Cardiac muscle cell (in vitro differentiated cells and primary cell): ENCODE data around the gene NT5C1B. TPM values are rescaled to one million over a fixed set of nuclear protein-coding genes. Genes with fewer than 3 reads are reported as not detected.

Experiments
- DNase-seq, 2 donors: peaks; one replicate each; pipeline versions ENCODE4 v3.0.0 to v3.0.0-alpha.2; 2010 to 2017; ENCODE audit warnings: low read depth in 1 of 2, low spot score in 1 of 2
- H3K27ac ChIP-seq: fragments of 200-600 bp; sonication (generic); 2 replicates; pipeline ENCODE4 v1.5.1; 2016
- H3K27me3 ChIP-seq: fragments of 200-600 bp; sonication (generic); 2 replicates; pipeline ENCODE4 v1.6.0; 2016; ENCODE audit warnings: control low read depth
- H3K36me3 ChIP-seq: fragments of 200-600 bp; sonication (generic); 2 replicates; pipeline ENCODE4 v1.5.1; 2016; ENCODE audit warnings: control low read depth
- H3K4me1 ChIP-seq: fragments of 200-600 bp; sonication (generic); 2 replicates; pipeline ENCODE4 v1.8.1; 2017; ENCODE audit warnings: low read depth, mild to moderate bottlenecking, mixed run types
- H3K4me3 ChIP-seq: fragments of 200-600 bp; sonication (generic); 2 replicates; pipeline ENCODE4 v1.5.1; 2016; ENCODE audit warnings: mild to moderate bottlenecking
- H3K9me3 ChIP-seq: fragments of 200-600 bp; sonication (generic); 2 replicates; pipeline ENCODE4 v1.5.1; 2017; ENCODE audit warnings: low read depth, mild to moderate bottlenecking, control low read depth
- CTCF ChIP-seq: IDR thresholded peaks from 2 replicates; pipeline ENCODE4 v1.5.1; 2012; ENCODE audit warnings: low read depth, mild to moderate bottlenecking, low read length
- polyA plus RNA-seq: library from polyadenylated mRNA; unstranded; fragments of >200 nt; fragmentation: Nextera tagmentation; extraction: Ambion mirVana; gene quantifications from 2 replicates; pipeline ENCODE4 v1.2.1, GENCODE V29; 2016
- total RNA-seq: library from RNA; depleted of rRNA; stranded (reverse); fragments of >200 nt; gene quantifications from 2 replicates; pipeline ENCODE4 v1.2.3, GENCODE V29; 2016

The NT5C1B gene
- total and polyA plus RNA-seq, 2 experiments from 2014 or later, result 1.9 TPM; not detected in 1

DNA sequence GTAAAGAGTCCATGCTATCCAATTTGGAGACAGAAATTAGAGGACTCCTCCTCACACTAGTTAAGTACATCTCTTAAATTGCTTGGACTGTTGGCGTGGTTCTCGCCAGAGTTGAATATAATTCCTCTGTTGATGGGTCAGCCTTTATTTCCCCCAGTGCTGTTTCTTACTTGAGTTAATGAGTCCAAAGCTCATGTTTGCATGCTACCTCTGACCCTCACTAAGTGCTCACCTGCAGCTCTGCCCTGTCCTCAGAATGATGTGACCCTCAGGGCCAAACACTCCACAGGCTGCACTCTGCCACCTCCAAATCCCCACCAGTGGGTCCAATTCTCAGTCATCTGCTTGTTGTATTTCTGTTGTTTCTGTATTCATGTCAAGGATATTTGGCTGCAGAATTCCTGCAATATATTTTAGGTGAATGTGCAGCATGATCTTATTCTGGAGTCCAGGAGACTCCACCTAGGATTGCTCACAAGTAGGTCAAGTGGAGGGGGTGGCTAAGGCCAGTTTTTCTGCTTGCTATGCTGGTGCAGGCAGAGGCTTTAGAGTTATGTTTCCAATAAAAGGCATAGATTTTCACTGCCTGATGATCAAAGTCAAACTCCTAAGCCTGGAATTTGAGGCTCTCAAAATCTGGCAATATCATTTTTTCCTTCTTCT lies 66.8 kb downstream of the NT5C1B start:
- Histone ChIP-seq H3K9me3 (no peaks in the 10 kb centered on the region), H3K27me3 (no peaks in the 10 kb centered on the region), H3K27ac (no peak overlapping the region), H3K4me1 (peaks cover 21% of the 10 kb centered on the region), H3K4me3 (no peak overlapping the region), H3K36me3 (no peaks in the 10 kb centered on the region)
- DNase-seq, result no peak
- TF ChIP-seq CTCF, result no peak

DNA sequence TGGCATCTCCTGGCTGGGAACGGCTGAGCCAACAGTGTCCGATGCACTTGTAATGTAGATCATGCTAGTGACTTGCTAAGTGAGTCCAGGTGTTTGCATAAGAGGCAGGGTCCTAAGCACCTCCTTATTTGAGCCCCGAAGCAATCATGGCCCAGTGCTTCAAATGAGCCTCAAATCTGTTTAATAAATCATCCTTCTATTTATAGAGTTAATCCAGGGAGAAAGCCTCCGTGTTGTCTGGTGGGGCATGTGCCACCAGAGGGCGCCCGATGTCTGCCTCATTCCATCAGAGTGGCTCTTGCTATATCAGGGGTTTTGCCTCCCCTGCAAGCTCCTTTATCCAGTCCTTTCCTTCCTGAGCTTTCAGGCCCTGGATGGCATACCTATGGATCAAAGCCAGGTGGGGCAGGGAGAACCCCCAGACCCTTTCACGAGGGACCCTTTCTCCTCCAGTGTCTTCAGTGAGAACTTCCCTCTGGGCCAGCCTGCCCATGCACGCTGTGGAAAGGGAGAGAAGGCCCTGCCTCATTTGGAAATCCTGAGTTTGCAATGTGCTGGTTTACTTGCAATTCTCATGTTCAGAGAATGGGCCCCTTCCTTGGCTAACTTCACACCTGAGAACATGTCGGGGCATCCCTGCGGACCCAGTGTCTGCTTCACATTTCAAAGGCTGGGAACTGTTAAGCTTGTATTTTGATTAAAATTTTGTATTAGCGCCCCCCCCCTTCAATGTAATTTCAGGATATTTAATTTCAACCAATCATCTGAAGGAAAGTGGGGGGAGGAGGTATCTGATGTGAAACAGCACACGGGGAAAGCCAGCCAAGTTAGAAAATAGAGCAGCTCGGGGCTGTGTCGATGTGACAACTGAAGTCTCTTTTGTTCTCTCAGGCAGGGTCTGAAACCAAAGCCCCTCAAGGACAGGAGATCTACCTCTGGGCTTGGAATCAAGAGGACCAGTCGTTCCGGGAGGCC lies 68.6 kb downstream of the NT5C1B start:
- H3K27me3 ChIP-seq, result no peaks in the 10 kb centered on the region
- H3K27ac ChIP-seq, result no peak overlapping the region
- H3K36me3 ChIP-seq, result no peaks in the 10 kb centered on the region
- H3K4me1 ChIP-seq, result peaks cover 15% of the 10 kb centered on the region
- peak; percentile 84 to 91 for DNase-seq
- no peak overlapping the region for H3K4me3 ChIP-seq
- H3K9me3 ChIP-seq, result no peaks in the 10 kb centered on the region
- peak; percentile 89 for TF ChIP-seq CTCF

DNA sequence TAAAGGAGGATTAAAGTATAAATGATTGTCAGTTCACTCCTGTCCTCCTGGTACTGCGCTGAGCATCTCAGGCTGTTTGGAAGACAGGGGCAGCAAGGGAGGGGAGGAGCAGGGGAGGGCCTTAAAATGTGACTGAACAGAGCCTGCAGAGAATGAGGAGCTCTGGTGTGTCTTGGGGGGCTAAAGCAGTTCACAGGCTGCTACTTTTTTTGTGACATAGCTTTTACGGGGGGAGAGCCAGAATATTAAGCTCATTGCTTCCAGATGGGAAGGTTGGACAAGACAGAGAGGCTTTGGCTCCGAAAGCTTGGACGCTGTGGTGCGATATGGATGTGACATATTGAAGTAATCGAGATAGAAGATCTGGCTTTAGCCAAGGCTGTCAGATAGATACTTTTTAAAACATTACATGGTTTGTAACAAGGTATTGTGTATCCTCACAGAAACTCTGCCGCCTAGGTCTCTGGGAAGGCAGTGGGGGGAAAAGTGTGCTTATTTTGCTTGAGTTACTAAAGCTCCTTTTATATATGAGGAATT lies 69.4 kb downstream of the NT5C1B start:
- Histone ChIP-seq H3K9me3 (no peaks in the 10 kb centered on the region), H3K4me3 (no peak overlapping the region), H3K27me3 (no peaks in the 10 kb centered on the region), H3K4me1 (peaks cover 18% of the 10 kb centered on the region), H3K27ac (no peak overlapping the region), H3K36me3 (no peaks in the 10 kb centered on the region)
- DNase-seq, result no peak
- TF ChIP-seq CTCF, result no peak

DNA sequence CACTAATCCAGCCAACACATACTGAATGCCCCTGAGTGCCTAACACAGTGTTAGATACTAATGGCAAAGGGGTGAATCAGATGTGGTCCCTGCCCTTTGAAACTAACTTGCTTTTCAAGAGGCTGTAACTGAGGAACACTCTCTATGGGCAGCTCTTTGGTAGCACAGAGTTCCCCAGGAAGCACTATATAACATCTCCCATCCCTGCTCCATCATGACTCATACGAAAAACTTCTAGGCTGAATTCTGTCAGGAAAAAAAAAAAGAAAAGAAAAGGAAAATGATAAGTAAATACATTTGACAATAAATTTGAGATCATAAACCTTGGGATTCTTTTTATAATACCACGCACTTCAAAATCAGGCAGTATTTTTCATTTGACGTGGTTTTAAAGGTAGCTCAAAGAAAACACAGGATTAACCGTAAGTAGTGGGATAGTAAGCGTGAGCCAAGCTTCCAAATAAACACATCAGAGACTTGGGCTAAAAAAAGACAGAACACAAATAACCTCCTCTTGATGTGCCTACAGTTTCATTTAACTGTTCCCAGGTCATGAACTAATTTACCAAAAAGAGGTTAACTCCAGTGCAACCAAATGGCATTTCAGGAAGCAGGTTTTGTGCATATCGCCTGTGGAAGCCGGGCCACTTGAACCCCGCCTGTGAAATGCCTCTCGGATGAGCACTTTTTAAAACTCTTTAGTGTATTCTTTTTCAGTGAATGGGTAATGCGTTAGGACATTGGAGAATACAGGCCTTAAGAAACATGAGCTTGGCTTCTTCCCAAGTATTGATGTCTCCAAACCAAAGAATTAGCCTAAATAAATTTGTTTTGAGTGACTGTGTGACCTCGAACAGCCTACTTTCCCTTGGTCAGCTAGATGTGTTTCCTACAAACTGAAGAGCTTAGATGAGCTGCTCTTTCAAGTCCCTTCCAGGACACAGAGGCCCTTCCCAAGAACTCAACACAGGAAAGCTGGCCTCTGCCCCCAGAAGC lies 71.0 kb downstream of the NT5C1B start:
- Histone ChIP-seq H3K9me3 (no peaks in the 10 kb centered on the region), H3K27ac (no peak overlapping the region), H3K36me3 (no peaks in the 10 kb centered on the region), H3K4me1 (peaks cover 20% of the 10 kb centered on the region), H3K27me3 (no peaks in the 10 kb centered on the region), H3K4me3 (no peak overlapping the region)
- DNase-seq, result peak in 1 of 2 donors; percentile 65
- no peak for TF ChIP-seq CTCF

DNA sequence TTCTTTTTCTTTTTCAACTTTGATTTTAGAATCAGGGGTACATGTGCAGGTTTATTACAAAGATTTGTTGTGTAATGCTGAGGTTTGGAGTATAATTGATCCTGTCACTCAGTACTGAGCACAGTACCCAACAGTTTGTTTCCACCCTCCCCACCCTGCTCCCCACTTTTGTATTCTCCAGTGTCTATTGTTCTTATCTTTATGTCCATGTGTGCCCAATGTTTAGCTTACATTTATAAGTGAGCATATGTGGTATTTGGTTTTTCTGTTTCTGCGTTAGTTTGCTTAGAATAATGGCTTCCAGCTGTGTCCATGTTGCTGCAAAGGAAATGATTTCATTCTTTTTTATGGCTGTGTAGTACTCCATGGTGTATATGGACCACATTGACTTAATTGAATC lies 72.0 kb downstream of the NT5C1B start:
- no peak overlapping the region for H3K27ac ChIP-seq
- TF ChIP-seq CTCF, result no peak
- H3K9me3 ChIP-seq, result no peaks in the 10 kb centered on the region
- no peaks in the 10 kb centered on the region for H3K36me3 ChIP-seq
- H3K4me3 ChIP-seq, result no peak overlapping the region
- no peaks in the 10 kb centered on the region for H3K27me3 ChIP-seq
- DNase-seq, result no peak
- H3K4me1 ChIP-seq, result peaks cover 20% of the 10 kb centered on the region
